Transverse colon (tissue), 4 donors: Measurements from ENCODE around the gene PGM5. TPM values are rescaled to one million over a fixed set of nuclear protein-coding genes. Genes with fewer than 3 reads are reported as not detected.

Experiments used
- DNase-seq: peaks from one replicate; pipeline ENCODE4 v3.0.0-alpha.2; 2019
- H3K27ac ChIP-seq, 4 donors: fragments of 200-600 bp; sonication (generic); 2 replicates each; pipeline ENCODE4 v1.5.1; 2016 to 2018; ENCODE audit warnings: inconsistent platforms in 4 of 4
- H3K27me3 ChIP-seq: fragments of 200-600 bp; sonication (generic); 2 replicates; pipeline ENCODE4 v1.5.1; 2017; ENCODE audit warnings: inconsistent platforms
- H3K36me3 ChIP-seq, 4 donors: fragments of 200-600 bp; sonication (generic); 2 replicates each; pipeline ENCODE4 v1.5.1; 2017 to 2019; ENCODE audit warnings: inconsistent platforms in 4 of 4
- H3K4me1 ChIP-seq, 4 donors: fragments of 200-600 bp; sonication (generic); 2 replicates each; pipeline ENCODE4 v1.5.1; 2017 to 2020; ENCODE audit warnings: inconsistent platforms in 4 of 4
- H3K4me3 ChIP-seq, 4 donors: fragments of 200-600 bp; sonication (generic); 1 replicate in 1 of 4; 2 replicates in 3 of 4; pipeline versions ENCODE4 v1.5.1 to v1.6.1; 2017 to 2019; ENCODE audit warnings: inconsistent platforms in 4 of 4
- H3K9me3 ChIP-seq, 2 donors: fragments of 200-600 bp; sonication (generic); 2 replicates each; pipeline ENCODE4 v1.5.1; 2017 to 2019; ENCODE audit warnings: inconsistent platforms in 2 of 2
- CTCF ChIP-seq, 5 experiments: fragments of 200-600 bp in 3 of 5; fragments of 450-650 bp in 2 of 5; sonication (generic) in 3 of 5; IDR thresholded peaks; 1 replicate in 2 of 5; 2 replicates in 3 of 5; pipeline ENCODE4 v1.5.1; 2016 to 2017; ENCODE audit warnings: antibody characterized with exemption in 5 of 5, inconsistent platforms in 3 of 5, mild to moderate bottlenecking in 2 of 5, moderate library complexity in 1 of 5
- EP300 ChIP-seq: sonication (generic); formaldehyde crosslinking; IDR thresholded peaks from one replicate; pipeline ENCODE4 v1.6.1; 2017; ENCODE audit warnings: antibody characterized with exemption, low read depth
- POLR2A ChIP-seq: fragments of 450-650 bp; IDR thresholded peaks from one replicate; pipeline ENCODE4 v1.6.1; 2016; ENCODE audit warnings: antibody characterized with exemption, mild to moderate bottlenecking, moderate library complexity
- POLR2AphosphoS5 ChIP-seq, 3 donors: sonication (generic); formaldehyde crosslinking; IDR thresholded peaks; one replicate each; pipeline ENCODE4 v1.6.1; 2016; ENCODE audit warnings: antibody characterized with exemption in 3 of 3
- WGBS, 2 donors: methylation state at CpG; one replicate each; pipeline ENCODE4 v1.1.5; 2018; ENCODE audit warnings: low coverage in 1 of 2; 5-methylcytosine and 5-hydroxymethylcytosine counted together
- in situ Hi-C, 4 donors: fragments of 200-750 bp; cut with MboI; loops; one replicate each; pipeline versions ENCODE4 v1.15.0 to v1.15.1; 2017; ENCODE audit warnings: low sequenced_read_pairs in 3 of 4, low pct_ligation_motif_present in 1 of 4, low pct_unique_long_range_greater_than_20kb in 1 of 4
- intact Hi-C: fragments of 100-400 bp; cut with DNase I; formaldehyde crosslinking; loops from one replicate; pipeline ENCODE4 v1.15.1; 2023; ENCODE audit warnings: low total_unique reads
- total RNA-seq, 4 donors: library from RNA; depleted of rRNA; stranded (reverse); fragments of >200 nt; gene quantifications; one replicate each; pipeline ENCODE4 v1.1.0, GENCODE V29; 2016

PGM5 gene
- total RNA-seq, 4 donors from 2014 or later, result 78.2 to 94.9 (median 89.4) TPM

DNA sequence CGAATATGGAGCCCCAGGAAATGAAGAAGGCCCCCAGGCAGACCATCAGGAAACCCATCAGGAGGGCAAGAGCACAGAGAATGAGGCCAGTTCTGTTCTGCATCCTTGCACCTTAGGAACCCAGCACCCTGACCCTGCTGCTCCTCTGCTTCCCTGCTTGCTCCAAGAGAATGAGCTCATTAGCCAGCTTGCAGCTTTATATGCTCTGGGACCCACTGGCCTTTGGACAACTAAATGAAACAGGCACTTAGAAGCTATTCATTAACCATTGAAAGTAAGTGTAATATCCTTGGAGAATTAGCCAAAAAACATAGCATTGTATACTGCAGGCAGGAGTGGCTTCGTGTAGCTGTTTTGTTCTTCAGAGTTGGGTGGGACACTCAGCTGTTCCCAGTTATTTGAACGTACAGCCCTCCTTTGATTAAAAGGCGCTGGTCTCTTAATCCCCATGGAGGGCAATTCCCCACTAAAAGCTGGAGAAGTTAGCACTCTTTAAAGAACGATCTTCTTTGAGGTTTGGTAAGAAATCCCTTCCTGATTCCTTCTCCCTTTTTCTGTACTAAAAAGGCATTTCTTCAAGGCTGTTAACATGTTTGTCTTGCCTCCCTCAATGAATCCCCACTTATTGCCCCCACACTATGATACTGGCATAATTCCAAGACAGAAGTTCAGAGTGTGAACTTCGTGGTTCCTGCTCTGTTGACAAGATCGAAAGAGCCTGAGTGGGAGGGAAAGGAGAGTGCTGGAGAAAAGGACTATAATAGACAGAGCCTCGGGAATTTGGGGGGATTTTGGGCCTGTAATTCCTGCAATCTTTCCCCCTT is 184.5 kb downstream of the PGM5 start, which contains the start of gene TMEM252:
TSS of gene TMEM252 (minus strand) at position 172 of the 824 bp plus-strand sequence. CDS start at position 103, 69 bp downstream.
- TF ChIP-seq POLR2A, result no peak
- no peak for TF ChIP-seq EP300
- no peak for TF ChIP-seq CTCF (IDR thresholded peaks at IDR 0.05)
- TF ChIP-seq POLR2AphosphoS5 (IDR thresholded peaks at IDR 0.05), result peak; percentile 18 to 63 (median 61)
- Histone ChIP-seq H3K9me3 (no peaks in the 10 kb centered on the region), H3K4me1 (peaks cover 18 to 34% (median 24%) of the 10 kb centered on the region in 4 donors), H3K36me3 (no peaks in the 10 kb centered on the region), H3K27me3 (no peaks in the 10 kb centered on the region), H3K4me3 (no peak within 1 kb of the TSS), H3K27ac (peak within 1 kb of the TSS; percentile 66 to 82 (median 74))
- WGBS, 2 donors, result 23 to 38% methylated on average over 5 to 8 of the region's 8 CpGs
- in situ Hi-C loops (no loop called here), intact Hi-C loops (no loop called here)
- DNase-seq, result peak; percentile 47

DNA sequence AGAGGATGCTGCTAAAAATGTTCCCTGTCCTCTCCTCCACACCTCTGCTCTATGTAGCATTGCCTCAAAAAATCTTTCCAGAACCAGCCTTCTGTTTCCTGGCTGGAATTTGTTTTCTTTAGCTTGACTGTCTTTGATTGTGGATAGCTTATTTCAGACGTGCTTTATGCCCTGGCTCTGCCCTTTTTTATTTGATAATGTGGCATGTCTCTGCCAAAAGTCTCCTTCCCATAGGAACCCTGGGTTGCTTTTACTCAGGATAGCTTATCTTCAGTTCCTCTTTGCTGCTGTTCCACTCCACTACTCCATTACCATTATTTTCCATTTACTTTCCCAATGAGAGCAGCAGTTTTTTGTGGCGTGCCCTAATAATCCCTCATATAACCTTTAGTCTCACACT is 185.2 kb downstream of the PGM5 start:
- TF ChIP-seq POLR2A (no peak), CTCF (IDR thresholded peaks at IDR 0.05) (no peak), POLR2AphosphoS5 (IDR thresholded peaks at IDR 0.05) (no peak), EP300 (no peak)
- H3K4me3 ChIP-seq, result no peak overlapping the region
- 13 to 24% methylated on average over 1 to 2 of the region's 2 CpGs for WGBS, 2 donors
- DNase-seq, result no peak
- no peaks in the 10 kb centered on the region for H3K36me3 ChIP-seq
- no peaks in the 10 kb centered on the region for H3K27me3 ChIP-seq
- H3K4me1 ChIP-seq, result peaks cover 18 to 35% (median 25%) of the 10 kb centered on the region in 4 donors
- intact Hi-C loops, result no loop called here
- no peaks in the 10 kb centered on the region for H3K9me3 ChIP-seq
- in situ Hi-C loops, result no loop called here
- H3K27ac ChIP-seq, result peak overlapping the region; percentile 66 to 82 (median 74)

GRCh38 chr9:68545033-68545705 is 188.8 kb downstream of the PGM5 start:
- in situ Hi-C loops (no loop called here), intact Hi-C loops (no loop called here)
- WGBS, 2 donors, result 77 to 91% methylated on average over 3 of the region's 3 CpGs
- no peak overlapping the region for H3K4me3 ChIP-seq
- H3K9me3 ChIP-seq, result no peaks in the 10 kb centered on the region
- no peaks in the 10 kb centered on the region for H3K27me3 ChIP-seq
- TF ChIP-seq POLR2A (no peak), POLR2AphosphoS5 (IDR thresholded peaks at IDR 0.05) (no peak), CTCF (IDR thresholded peaks at IDR 0.05) (no peak), EP300 (no peak)
- no peak overlapping the region for H3K27ac ChIP-seq
- no peaks in the 10 kb centered on the region for H3K36me3 ChIP-seq
- no peak for DNase-seq
- H3K4me1 ChIP-seq, result peaks cover 14 to 38% (median 23%) of the 10 kb centered on the region in 4 donors

DNA sequence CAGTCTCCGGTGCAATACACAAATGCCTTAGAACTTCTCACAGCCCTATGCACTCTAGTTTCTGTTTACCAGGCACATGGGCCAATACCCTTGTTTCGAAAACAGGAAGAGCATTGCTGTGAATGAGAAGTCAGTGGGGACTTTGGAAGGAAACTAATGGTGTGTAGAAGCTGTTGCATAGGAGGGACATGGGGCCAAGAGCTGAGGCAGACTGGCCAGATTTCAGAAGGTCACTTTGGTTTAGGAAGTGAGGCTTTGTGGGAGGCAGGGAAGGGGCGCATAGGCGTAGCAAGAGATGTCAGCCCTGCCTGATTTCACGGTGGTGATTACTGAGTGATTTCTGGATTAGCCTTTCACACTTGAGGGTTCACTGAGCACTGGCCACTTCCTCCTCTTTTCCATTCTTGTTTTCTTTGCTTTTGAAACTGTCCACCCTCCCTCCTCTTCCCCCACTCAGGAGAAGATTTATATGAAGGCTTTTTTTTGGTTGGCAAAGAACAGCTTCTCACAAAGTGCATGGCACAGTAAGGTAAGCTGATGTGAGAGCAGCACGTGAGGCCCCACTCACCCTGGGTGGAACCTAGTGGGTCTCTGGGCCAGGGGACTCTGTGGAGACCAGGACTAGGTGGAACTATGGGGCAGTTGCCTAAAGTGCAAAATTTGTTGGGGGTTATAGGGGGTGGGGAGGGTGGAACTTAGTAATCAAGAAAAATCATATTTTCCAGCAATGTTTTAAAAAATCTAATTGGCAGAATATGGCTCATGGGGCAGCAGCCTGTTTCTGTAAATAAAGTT is 190.4 kb downstream of the PGM5 start:
- Histone ChIP-seq H3K27me3 (no peaks in the 10 kb centered on the region), H3K27ac (peak overlapping the region; percentile 10 to 64 (median 38)), H3K9me3 (no peaks in the 10 kb centered on the region), H3K4me3 (no peak overlapping the region), H3K4me1 (peaks cover 6 to 37% (median 15%) of the 10 kb centered on the region in 4 donors), H3K36me3 (no peaks in the 10 kb centered on the region)
- intact Hi-C loops (no loop called here), in situ Hi-C loops (no loop called here)
- WGBS, 2 donors, result 57 to 69% methylated on average over 3 to 6 of the region's 6 CpGs
- TF ChIP-seq POLR2A, result no peak
- no peak for TF ChIP-seq EP300
- no peak for DNase-seq
